ENCODE data around the gene TTC38.

The TTC38 gene

GRCh38 chr22:46278656-46279645 is 11.1 kb downstream of the TTC38 start:
- no peak for DNase-seq (ENCODE audit: insufficient read length, low spot score)
- no peak for FAIRE-seq
- no peak for TF ChIP-seq POLR2A (IDR thresholded peaks at IDR 0.05; ENCODE audit: low read depth, low read length)

GRCh38 chr22:46280063-46280817 is 12.4 kb downstream of the TTC38 start:
- DNase-seq (ENCODE audit: insufficient read length, low spot score) = no peak
- TF ChIP-seq POLR2A (IDR thresholded peaks at IDR 0.05; ENCODE audit: low read depth, low read length) = no peak
- FAIRE-seq = no peak

GRCh38 chr22:46280999-46281623 is 13.3 kb downstream of the TTC38 start:
- DNase-seq (ENCODE audit: insufficient read length, low spot score) (no peak), FAIRE-seq (no peak)
- TF ChIP-seq POLR2A (IDR thresholded peaks at IDR 0.05; ENCODE audit: low read depth, low read length) = no peak

- FAIRE-seq = no peak
- DNase-seq (ENCODE audit: insufficient read length, low spot score) = no peak
- no peak for TF ChIP-seq POLR2A (IDR thresholded peaks at IDR 0.05; ENCODE audit: low read depth, low read length)
These were observed 14.3 kb downstream of the TTC38 start for GRCh38 chr22:46281866-46282678.

- DNase-seq (ENCODE audit: insufficient read length, low spot score) (no peak), FAIRE-seq (no peak)
- TF ChIP-seq POLR2A (IDR thresholded peaks at IDR 0.05; ENCODE audit: low read depth, low read length) = no peak
These were observed 18.2 kb downstream of the TTC38 start for GRCh38 chr22:46286006-46286405.

GRCh38 chr22:46286941-46287872 is 19.4 kb downstream of the TTC38 start:
- no peak for TF ChIP-seq POLR2A (IDR thresholded peaks at IDR 0.05; ENCODE audit: low read depth, low read length)
- FAIRE-seq = no peak
- no peak for DNase-seq (ENCODE audit: insufficient read length, low spot score)

- no peak for DNase-seq (ENCODE audit: insufficient read length, low spot score)
- no peak for FAIRE-seq
- TF ChIP-seq POLR2A (IDR thresholded peaks at IDR 0.05; ENCODE audit: low read depth, low read length) = no peak
These were observed 20.3 kb downstream of the TTC38 start for GRCh38 chr22:46287873-46288751.

GRCh38 chr22:46288846-46289243 is 21.0 kb downstream of the TTC38 start:
- FAIRE-seq = no peak

GRCh38 chr22:46289244-46289891 is 21.6 kb downstream of the TTC38 start:
- DNase-seq (ENCODE audit: insufficient read length, low spot score) (no peak), FAIRE-seq (no peak)
- TF ChIP-seq POLR2A (IDR thresholded peaks at IDR 0.05; ENCODE audit: low read depth, low read length) = no peak

More at GRCh38 chr22:46288846-46289243, 21.0 kb downstream of the TTC38 start:
- no peak for DNase-seq (ENCODE audit: insufficient read length, low spot score)
- TF ChIP-seq POLR2A (IDR thresholded peaks at IDR 0.05; ENCODE audit: low read depth, low read length) = no peak

- TF ChIP-seq POLR2A (IDR thresholded peaks at IDR 0.05; ENCODE audit: low read depth, low read length) = no peak
- DNase-seq (ENCODE audit: insufficient read length, low spot score) (no peak), FAIRE-seq (no peak)
These were observed 22.5 kb downstream of the TTC38 start for GRCh38 chr22:46290121-46290842.

Measured in H54 (cell line).